Suppressor macrophage treated with lipopolysaccharide for 4 hours (primary cell): ENCODE results near the gene TBX19.
A peak's percentile ranks its signal among the peaks of the same experiment; 100 is the strongest.

Experiments used
- DNase-seq: peaks from one replicate; pipeline ENCODE4 v3.0.0-alpha.2; 2020

TBX19 gene

GRCh38 chr1:168285521-168285790 lies 4.8 kb downstream of the TBX19 start:
- DNase-seq: no peak

- DNase-seq: no peak
Measured at GRCh38 chr1:168285971-168286927, 5.6 kb downstream of the TBX19 start.

GRCh38 chr1:168287237-168287664 lies 6.6 kb downstream of the TBX19 start:
- peak; percentile 50 for DNase-seq

- DNase-seq: peak; percentile 6
Measured at GRCh38 chr1:168288311-168289052, 7.8 kb downstream of the TBX19 start.

- DNase-seq: no peak
Measured at GRCh38 chr1:168291222-168291837, 10.7 kb downstream of the TBX19 start.

GRCh38 chr1:168293356-168293755 lies 12.7 kb downstream of the TBX19 start:
- DNase-seq: no peak

GRCh38 chr1:168295411-168296114 lies 14.9 kb downstream of the TBX19 start:
- DNase-seq: no peak

GRCh38 chr1:168297019-168297730 lies 16.5 kb downstream of the TBX19 start:
- DNase-seq: no peak

GRCh38 chr1:168298446-168298845 lies 17.8 kb downstream of the TBX19 start:
- no peak for DNase-seq

GRCh38 chr1:168300626-168301025 lies 19.9 kb downstream of the TBX19 start:
- DNase-seq: no peak

- no peak for DNase-seq
Measured at GRCh38 chr1:168301664-168302320, 21.1 kb downstream of the TBX19 start.

GRCh38 chr1:168303716-168304540 lies 23.3 kb downstream of the TBX19 start:
- DNase-seq: no peak

- no peak for DNase-seq
Measured at GRCh38 chr1:168304865-168305264, 24.2 kb downstream of the TBX19 start.

- DNase-seq: no peak
Measured at GRCh38 chr1:168312718-168313604, 32.3 kb downstream of the TBX19 start.

GRCh38 chr1:168316142-168316541 lies 35.5 kb downstream of the TBX19 start:
- no peak for DNase-seq

- no peak for DNase-seq
Measured at GRCh38 chr1:168317309-168317708, 36.6 kb downstream of the TBX19 start.

- DNase-seq: no peak
Measured at GRCh38 chr1:168319691-168320090, 39.0 kb downstream of the TBX19 start.

GRCh38 chr1:168320149-168320548 lies 39.5 kb downstream of the TBX19 start:
- no peak for DNase-seq

GRCh38 chr1:168320800-168321450 lies 40.2 kb downstream of the TBX19 start:
- peak; percentile 29 for DNase-seq
